ENCODE results near the gene BCL7B.
A peak's percentile ranks its signal among the peaks of the same experiment; 100 is the strongest.

BCL7B gene

GRCh38 chr7:73487486-73487885, 70.0 kb downstream of the BCL7B start:
- DNase-seq: peak; percentile 50
